ENCODE results near the gene GABRA4.

GRCh38 chr4:47038263-47038662 lies 44.9 kb upstream of the GABRA4 start:
- no peak for TF ChIP-seq CTCF (conservative IDR thresholded peaks at IDR 0.05; ENCODE audit: low read length)
- no peak for TF ChIP-seq EZH2phosphoT487 (IDR thresholded peaks at IDR 0.05; ENCODE audit: borderline replicate concordance, low read depth, low read length)

Data from OCI-LY7 (cell line).